Small intestine (tissue), 7 donors: ENCODE data around the gene CBARP. TPM values are rescaled to one million over a fixed set of nuclear protein-coding genes. Genes with fewer than 3 reads are reported as not detected.
A peak's percentile ranks its signal among the peaks of the same experiment; 100 is the strongest.

Source experiments
- DNase-seq, 2 donors: peaks; one replicate each; pipeline versions ENCODE4 v3.0.0 to v3.0.0-alpha.2; 2013
- FAIRE-seq: peaks from 2 replicates; lab custom pipeline; 2012; peaks lifted over from hg19 to GRCh38; lab: Jason Lieb, UNC
- H3K27ac ChIP-seq, 3 donors: one replicate each; pipeline ENCODE4 v1.5.1; 2013; ENCODE audit warnings: low read length in 2 of 3, mild to moderate bottlenecking in 2 of 3, control low read depth in 1 of 3, inconsistent platforms in 1 of 3, low read depth in 1 of 3, moderate library complexity in 1 of 3
- H3K27me3 ChIP-seq, 3 donors: one replicate each; pipeline ENCODE4 v1.6.1; 2013; ENCODE audit warnings: low read length in 3 of 3, inconsistent platforms in 1 of 3; ENCODE audit not compliant: control insufficient read depth in 3 of 3, insufficient read depth in 3 of 3
- H3K36me3 ChIP-seq, 3 donors: one replicate each; pipeline ENCODE4 v1.6.1; 2013; ENCODE audit warnings: low read length in 3 of 3, inconsistent platforms in 1 of 3, low read depth in 1 of 3, mild to moderate bottlenecking in 1 of 3, moderate library complexity in 1 of 3; ENCODE audit not compliant: control insufficient read depth in 3 of 3, insufficient read depth in 2 of 3
- H3K4me1 ChIP-seq, 3 donors: one replicate each; pipeline ENCODE4 v1.6.1; 2013; ENCODE audit warnings: low read length in 2 of 3, inconsistent platforms in 1 of 3, low read depth in 1 of 3, mild to moderate bottlenecking in 1 of 3, moderate library complexity in 1 of 3; ENCODE audit not compliant: control insufficient read depth in 3 of 3, insufficient read depth in 2 of 3
- H3K4me3 ChIP-seq, 3 donors: one replicate each; pipeline ENCODE4 v1.5.1; 2013; ENCODE audit warnings: low read length in 3 of 3, control low read depth in 1 of 3, inconsistent platforms in 1 of 3, low read depth in 1 of 3, mild to moderate bottlenecking in 1 of 3, moderate library complexity in 1 of 3
- H3K9me3 ChIP-seq, 2 donors: one replicate each; pipeline ENCODE4 v1.6.1; 2013; ENCODE audit warnings: low read depth in 1 of 2, low read length in 1 of 2; ENCODE audit not compliant: control insufficient read depth in 2 of 2, insufficient read depth in 1 of 2
- WGBS, 3 donors: extraction: QIAGEN DNeasy Blood & Tissue Kit; methylation state at CpG; one replicate each; pipeline ENCODE4 v1.1.7; 2013; 5-methylcytosine and 5-hydroxymethylcytosine counted together
- polyA plus RNA-seq, 4 donors: library from polyadenylated mRNA; stranded (reverse) in 3 of 4; unstranded in 1 of 4; fragments of 200-250 nt in 3 of 4; fragments of 120-200 nt in 1 of 4; gene quantifications; one replicate each; pipeline versions ENCODE4 v1.2.1 to v1.2.3, GENCODE V29; 2013
- donor health status: healthy with polysubstance abuse.
- donor health status: control.
- donor health status: control.
- donor health status: Bipolar disorder and iron deficiency.
- donor health status: healthy.

Gene CBARP
- polyA plus RNA-seq, 4 donors = 0.30 to 0.41 TPM; not detected in 2

DNA sequence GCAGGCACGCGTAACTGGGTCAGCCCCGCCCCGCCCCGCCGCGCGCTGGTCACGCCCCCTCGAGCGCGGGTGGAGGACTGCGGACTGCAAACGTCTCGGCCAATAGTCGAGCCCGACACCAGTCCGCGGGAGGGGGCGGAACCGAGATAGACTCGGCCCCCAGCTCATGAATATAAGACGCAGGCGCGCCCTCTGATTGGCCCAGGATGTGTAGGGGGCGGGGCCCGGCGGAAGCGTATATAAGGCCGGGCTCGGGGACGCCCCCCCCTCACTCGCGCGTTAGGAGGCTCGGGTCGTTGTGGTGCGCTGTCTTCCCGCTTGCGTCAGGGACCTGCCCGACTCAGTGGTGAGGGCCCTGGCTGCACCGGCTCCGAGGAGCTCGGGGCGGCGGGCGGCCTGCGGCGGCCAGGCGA lies 31.3 kb upstream of the CBARP start, which contains the start of gene CIRBP:
CIRBP (plus strand) TSS at position 268 of the 413 bp plus-strand sequence. CDS start 1,602 bp downstream, outside the sequence.
- peak; percentile 99 to 100 for DNase-seq
- Histone ChIP-seq H3K4me3 (peak within 1 kb of the TSS; percentile 86 to 96 (median 87)), H3K27ac (peak within 1 kb of the TSS; percentile 85 to 99 (median 96)), H3K4me1 (peaks cover 4 to 69% (median 17%) of the 10 kb centered on the region in 3 donors), H3K27me3 (no peaks in the 10 kb centered on the region), H3K36me3 (peaks cover 8 to 56% (median 22%) of the 10 kb centered on the region in 3 donors), H3K9me3 (no peaks in the 10 kb centered on the region)
- no peak for FAIRE-seq
- WGBS, 3 donors = 0 to 1% (median 1%) methylated on average over 34 to 50 of the region's 50 CpGs

DNA sequence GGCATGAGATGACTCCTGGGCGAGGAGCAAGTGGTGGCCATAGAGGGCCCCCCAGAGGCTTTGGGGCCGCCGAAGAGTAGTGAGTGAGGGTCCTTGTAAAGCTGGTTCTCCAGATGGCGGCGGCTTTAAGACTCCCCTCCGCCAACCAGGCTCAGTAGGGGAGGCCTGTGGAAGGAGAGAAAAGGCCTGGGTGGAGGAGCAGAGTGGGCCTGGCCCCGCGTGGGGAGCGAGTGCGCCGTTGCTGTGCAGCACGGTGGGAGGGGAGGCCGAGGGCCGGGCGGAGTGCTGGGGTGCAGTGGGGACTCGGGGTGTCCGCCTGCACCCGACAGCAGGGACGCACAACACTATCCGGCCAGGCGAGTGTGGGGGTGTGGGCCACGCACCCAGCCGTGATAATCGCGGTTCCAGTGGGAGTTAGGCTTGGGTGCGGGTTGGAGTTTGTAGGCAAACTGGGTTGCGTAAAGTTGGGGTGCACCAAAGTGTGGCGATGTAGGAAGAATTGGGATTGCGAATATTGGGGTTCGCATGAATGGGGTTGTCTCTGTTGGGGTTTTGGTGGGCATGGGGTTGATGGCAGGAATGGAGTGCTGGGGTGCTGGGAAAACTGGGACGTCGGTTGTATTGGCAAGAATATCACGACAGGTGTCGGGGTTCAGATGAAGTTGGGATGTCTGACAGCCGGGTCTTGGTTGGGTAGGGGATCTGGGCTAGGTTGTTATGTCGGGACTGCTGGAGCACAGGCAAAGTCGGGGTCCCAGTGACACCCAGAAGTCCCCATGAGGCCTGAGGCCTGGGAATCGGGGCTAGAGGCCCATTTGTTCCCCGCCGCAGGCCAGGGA lies 30.6 kb upstream of the CBARP start:
- H3K27ac ChIP-seq = peak overlapping the region in 2 of 3 donors; percentile 69 to 76
- H3K27me3 ChIP-seq = no peaks in the 10 kb centered on the region
- no peak overlapping the region for H3K4me3 ChIP-seq
- 53 to 67% (median 61%) methylated on average over 36 to 40 of the region's 40 CpGs for WGBS, 3 donors
- FAIRE-seq (no peak), DNase-seq (peak in 1 of 2 donors; percentile 32)
- H3K36me3 ChIP-seq = peaks cover 8 to 50% (median 18%) of the 10 kb centered on the region in 3 donors
- peaks cover 4 to 66% (median 17%) of the 10 kb centered on the region in 3 donors for H3K4me1 ChIP-seq
- H3K9me3 ChIP-seq = no peaks in the 10 kb centered on the region

DNA sequence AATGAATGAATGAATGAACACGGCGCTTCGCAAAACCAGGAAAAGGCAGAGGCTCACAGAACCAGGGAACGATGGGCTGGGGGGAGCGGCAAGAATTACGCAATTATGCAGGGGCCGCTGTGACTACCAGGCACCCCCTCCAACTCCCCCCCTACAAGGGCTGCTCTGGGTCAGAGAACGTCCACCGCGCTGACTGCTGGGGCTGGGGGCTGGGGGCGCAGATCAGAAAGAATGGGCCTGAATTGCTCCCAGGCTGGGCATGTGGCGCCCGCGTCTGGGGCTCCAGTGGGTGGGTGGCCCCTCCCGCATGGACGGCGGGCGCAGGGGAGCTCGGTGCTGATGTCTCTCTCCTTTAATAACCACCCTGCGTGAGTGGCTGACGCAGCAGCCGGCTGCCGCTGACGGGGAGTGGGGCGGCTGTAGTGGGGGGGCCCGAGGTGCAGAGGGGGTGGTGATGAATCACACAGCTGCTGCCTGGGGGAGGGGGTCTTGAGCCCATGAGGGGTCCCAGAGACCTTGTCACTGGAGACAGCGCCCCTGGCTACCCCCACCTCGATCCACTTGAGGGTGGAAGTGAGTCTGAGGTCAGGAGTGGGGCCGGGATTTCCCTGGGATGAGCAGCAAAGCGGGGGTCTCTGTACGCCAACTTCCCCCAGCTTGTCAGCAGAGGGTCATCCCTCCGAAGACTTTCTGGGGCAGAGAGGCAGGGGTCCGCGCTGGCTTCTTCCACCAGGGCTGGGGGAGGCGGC lies 29.8 kb upstream of the CBARP start:
- Histone ChIP-seq H3K27ac (peak overlapping the region in 1 of 3 donors; percentile 14), H3K36me3 (peaks cover 6 to 42% (median 10%) of the 10 kb centered on the region in 3 donors), H3K9me3 (no peaks in the 10 kb centered on the region), H3K4me1 (peaks cover 4 to 72% (median 17%) of the 10 kb centered on the region in 3 donors), H3K27me3 (no peaks in the 10 kb centered on the region), H3K4me3 (peak overlapping the region in 2 of 3 donors; percentile 52 to 55)
- peak in 1 of 2 donors; percentile 48 for DNase-seq
- FAIRE-seq = no peak
- WGBS, 3 donors = 26 to 29% (median 29%) methylated on average over 31 to 35 of the region's 35 CpGs

DNA sequence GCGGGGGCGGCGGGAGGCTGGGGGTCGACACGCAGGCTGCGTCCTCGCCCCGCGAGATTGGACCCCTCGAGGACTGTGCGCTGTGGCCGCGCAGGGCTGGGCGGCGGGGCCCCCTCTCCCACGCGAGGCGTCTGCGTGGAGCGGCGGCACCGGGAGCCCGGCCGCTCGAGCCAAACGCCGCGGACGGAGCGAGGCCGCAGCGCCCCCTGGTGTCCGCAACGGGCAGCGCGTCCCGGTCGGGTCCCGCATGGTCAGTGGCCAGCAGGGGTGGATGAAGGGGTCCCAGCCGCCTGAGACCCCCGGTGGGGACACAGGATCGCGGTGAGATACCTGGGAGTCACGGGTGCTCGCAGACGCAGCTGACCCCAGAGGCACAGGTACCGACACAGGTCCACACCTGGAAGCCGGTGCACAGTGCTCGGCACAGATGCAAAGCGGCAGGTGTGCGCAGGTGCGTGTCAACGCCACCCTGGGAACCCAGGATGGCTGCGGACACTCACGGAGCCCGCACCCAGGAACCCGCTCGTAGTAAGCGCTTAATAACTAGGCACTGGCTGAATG lies 29.2 kb upstream of the CBARP start:
- H3K27me3 ChIP-seq = no peaks in the 10 kb centered on the region
- DNase-seq = peak; percentile 66 to 90
- no peaks in the 10 kb centered on the region for H3K9me3 ChIP-seq
- H3K27ac ChIP-seq = peak overlapping the region; percentile 86 to 94 (median 90)
- peaks cover 4 to 79% (median 19%) of the 10 kb centered on the region in 3 donors for H3K4me1 ChIP-seq
- H3K36me3 ChIP-seq = peaks cover 4 to 36% (median 4%) of the 10 kb centered on the region in 3 donors
- WGBS, 3 donors = 1% methylated on average over 38 to 59 of the region's 59 CpGs
- FAIRE-seq = no peak
- H3K4me3 ChIP-seq = peak overlapping the region in 2 of 3 donors; percentile 52 to 55

DNA sequence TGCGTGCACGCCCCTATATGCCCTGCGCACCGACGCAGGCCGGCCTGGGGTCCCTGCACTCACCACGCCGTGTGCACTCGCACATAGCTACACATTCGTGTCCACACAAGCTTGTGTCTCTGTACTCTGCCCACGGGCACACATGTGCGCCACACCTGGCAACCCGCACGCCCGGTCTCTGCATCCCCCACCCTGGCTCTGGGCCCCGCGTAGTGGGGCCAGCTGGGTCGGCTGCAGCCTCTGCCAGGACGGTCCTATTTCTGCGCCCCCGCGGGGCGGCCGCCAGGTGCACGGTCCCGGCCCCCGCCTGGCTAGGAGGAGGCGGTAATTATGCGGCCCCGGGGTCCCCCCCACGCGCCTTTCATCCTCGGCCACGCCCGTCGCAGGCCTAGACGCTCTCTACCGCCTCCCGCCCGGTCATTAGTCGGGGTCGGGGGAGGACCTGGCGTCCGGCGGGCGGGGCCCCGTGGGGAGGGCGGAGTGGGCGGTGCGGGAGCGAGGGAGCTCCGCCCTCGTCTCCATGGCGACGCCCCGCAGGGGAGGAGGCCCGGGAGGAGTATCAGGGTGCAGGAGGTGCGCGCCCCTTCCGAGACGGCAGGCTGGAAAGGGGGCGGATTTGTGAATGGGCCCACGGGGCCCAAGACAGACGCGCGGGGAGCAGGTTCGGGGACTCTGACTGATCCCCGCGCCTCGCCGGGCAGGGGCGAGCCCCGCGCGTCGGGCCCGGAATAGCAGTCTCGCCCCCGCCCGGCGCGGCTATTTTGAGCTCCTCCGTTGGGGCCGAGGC lies 28.5 kb upstream of the CBARP start:
- DNase-seq = peak; percentile 96 to 97
- WGBS, 3 donors = 2 to 3% (median 2%) methylated on average over 42 to 84 of the region's 84 CpGs

DNA sequence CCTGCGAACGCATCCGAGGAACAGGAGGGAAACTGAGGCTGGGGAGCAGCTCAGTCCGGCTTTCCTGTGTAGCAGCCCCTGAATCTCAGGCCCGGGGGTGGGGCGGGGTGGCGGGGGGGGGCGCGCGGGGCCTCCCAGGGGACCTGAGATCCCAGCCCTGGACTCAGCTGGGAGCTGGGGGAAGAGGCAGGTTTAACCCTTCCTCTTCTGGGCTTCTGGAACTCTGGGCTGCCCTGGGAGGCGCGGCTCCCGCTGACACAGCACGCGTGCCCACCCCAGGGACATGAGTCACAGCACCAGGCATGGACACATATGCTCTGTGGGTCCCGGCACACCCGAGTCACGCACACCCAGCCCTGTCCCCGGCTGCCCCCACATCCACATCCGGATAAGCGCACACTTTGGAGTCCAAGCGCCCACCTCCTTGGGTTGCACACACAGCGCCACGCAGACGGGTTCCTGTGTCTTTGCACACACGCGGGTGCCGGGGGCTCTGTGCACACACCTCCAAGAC lies 27.9 kb upstream of the CBARP start:
- Histone ChIP-seq H3K9me3 (no peaks in the 10 kb centered on the region), H3K4me1 (peaks cover 4 to 77% (median 13%) of the 10 kb centered on the region in 3 donors), H3K4me3 (peak overlapping the region in 2 of 3 donors; percentile 52 to 55), H3K36me3 (peaks cover 0 to 22% (median 0%) of the 10 kb centered on the region in 3 donors), H3K27ac (peak overlapping the region; percentile 86 to 94 (median 90)), H3K27me3 (no peaks in the 10 kb centered on the region)
- DNase-seq = peak; percentile 55 to 79
- FAIRE-seq = no peak
- 9 to 12% (median 12%) methylated on average over 20 to 28 of the region's 28 CpGs for WGBS, 3 donors

More for the DNA sequence above, 28.5 kb upstream of the CBARP start:
- Histone ChIP-seq H3K4me1 (peaks cover 4 to 81% (median 15%) of the 10 kb centered on the region in 3 donors), H3K27me3 (no peaks in the 10 kb centered on the region), H3K4me3 (peak overlapping the region in 2 of 3 donors; percentile 52 to 55), H3K36me3 (peaks cover 2 to 29% (median 3%) of the 10 kb centered on the region in 3 donors), H3K9me3 (no peaks in the 10 kb centered on the region), H3K27ac (peak overlapping the region; percentile 86 to 94 (median 90))
- no peak for FAIRE-seq

DNA sequence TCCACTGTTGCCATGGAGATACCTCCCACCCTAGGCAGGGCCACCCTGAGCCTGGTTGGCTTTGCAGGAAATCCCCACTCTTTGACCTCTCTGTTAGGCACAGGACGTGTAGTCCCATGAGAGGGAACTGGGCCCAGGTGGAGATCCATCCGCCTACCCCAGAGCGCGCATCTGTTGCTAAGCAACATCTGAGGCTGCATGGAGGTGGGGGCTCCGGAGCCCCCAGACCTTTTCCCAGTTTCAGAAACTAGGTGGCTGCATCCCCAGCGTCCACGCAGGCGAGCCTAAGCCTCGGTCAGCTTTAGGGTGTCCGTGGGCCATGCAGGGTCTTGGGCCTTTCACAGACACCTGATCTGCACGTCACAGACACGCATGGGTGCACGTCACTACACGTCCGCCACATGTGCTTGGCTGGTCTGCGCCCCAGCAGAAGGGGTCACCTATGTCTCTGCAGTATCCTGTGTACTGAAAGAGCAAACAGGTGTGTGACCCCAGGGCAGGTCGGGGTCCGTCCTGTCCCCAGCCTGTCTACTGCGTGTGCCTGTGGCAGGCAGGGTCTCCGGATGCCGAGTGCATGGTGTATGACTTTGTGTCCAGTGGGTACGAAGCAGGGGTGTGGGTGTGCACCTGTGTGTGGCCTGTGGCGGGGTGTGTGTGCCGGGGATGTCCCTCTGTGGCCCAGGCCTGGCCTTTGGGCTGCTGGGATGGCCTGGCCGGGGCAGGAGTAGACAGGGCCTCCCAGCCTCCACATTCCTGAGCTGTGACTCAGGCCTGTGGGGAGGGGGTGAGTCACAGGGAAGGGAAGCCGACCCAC lies 27.2 kb upstream of the CBARP start:
- Histone ChIP-seq H3K27me3 (no peaks in the 10 kb centered on the region), H3K4me3 (no peak overlapping the region), H3K36me3 (peaks cover 0 to 16% (median 0%) of the 10 kb centered on the region in 3 donors), H3K27ac (peak overlapping the region; percentile 78 to 94 (median 86)), H3K9me3 (no peaks in the 10 kb centered on the region), H3K4me1 (peaks cover 7 to 77% (median 17%) of the 10 kb centered on the region in 3 donors)
- no peak for FAIRE-seq
- DNase-seq = peak; percentile 88 to 91
- WGBS, 3 donors = 68 to 76% (median 74%) methylated on average over 25 to 26 of the region's 26 CpGs
